Measurements from ENCODE around the gene OXCT1. TPM values are rescaled to one million over a fixed set of nuclear protein-coding genes. Genes with fewer than 3 reads are reported as not detected.

Gene OXCT1
- total and polyA plus RNA-seq, 2 of the 4 experiments (the other 2 are of a cell fraction), result 14.2 to 16.3 TPM

DNA sequence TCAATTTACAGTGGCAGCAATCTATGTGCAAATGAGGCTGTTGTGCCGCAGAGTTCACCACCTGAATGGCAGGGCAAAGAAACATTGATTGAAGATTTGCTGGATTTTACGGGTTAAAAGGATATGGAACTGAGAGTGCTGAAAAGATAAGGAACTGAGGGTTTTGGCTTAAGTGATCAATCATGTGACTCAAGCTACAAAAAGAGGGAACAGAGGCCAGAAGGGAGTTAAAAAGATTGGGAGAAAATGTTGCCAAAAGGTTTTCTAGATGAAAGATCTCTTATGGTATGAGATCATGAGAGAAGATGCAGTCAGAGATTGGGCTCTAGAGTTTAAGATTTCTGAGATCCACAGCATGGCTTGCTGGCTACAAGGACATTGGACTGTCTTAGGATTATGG, 26.0 kb upstream of the OXCT1 start:
- ChIA-PET POLR2A (ENCODE audit: unreplicated experiment) (no interaction called here), CTCF (no interaction called here)
- H2BK15ac ChIP-seq (ENCODE audit: low read depth, low read length), result no peak overlapping the region
- DNase-seq, result no peak
- no peak overlapping the region for H2BK20ac ChIP-seq (ENCODE audit: low read depth, low read length)
- 13% methylated on average over 2 of the region's 2 CpGs; no CpG with 5 or more reads in 1 of the 2 experiments for WGBS, 2 experiments (ENCODE audit: extremely low coverage in 2 of 2, insufficient read length in 1 of 2)
- H3K27ac ChIP-seq (ENCODE audit: insufficient read depth, low read length), result no peak overlapping the region
- no peak overlapping the region for H3K56ac ChIP-seq (ENCODE audit: extremely low read depth, insufficient read depth, low read length)
- in situ Hi-C loops (cut with MboI; ENCODE audit: low sequenced_read_pairs) (no loop called here), dilution Hi-C loops (cut with HindIII; ENCODE audit: low sequenced_read_pairs, unreplicated experiment) (no loop called here), intact Hi-C loops (cut with micrococcal nuclease) (no loop called here)
- no peak overlapping the region for H2BK5ac ChIP-seq (ENCODE audit: low read depth, low read length, poor library complexity, severe bottlenecking)
- no peak overlapping the region for H4K91ac ChIP-seq (ENCODE audit: insufficient read depth, low read depth, low read length)
- no peak overlapping the region for H2AFZ ChIP-seq (replicated peaks; ENCODE audit: low read length, poor library complexity)
- no peak overlapping the region for H3K14ac ChIP-seq (replicated peaks; ENCODE audit: low read depth, low read length)
- no peaks in the 10 kb centered on the region for H3K4me1 ChIP-seq (ENCODE audit: control insufficient read depth, insufficient read depth, low read length)
- H3K36me3 ChIP-seq (ENCODE audit: control insufficient read depth, insufficient read depth, low read length), result no peaks in the 10 kb centered on the region
- no peak overlapping the region for H3K4ac ChIP-seq (ENCODE audit: low read depth, low read length)
- no peak overlapping the region for H4K8ac ChIP-seq (ENCODE audit: low read depth in 2 of 2, low read length in 2 of 2)
- no TSS peak for BruUV-seq (replicated peaks)
- ATAC-seq (ENCODE audit: low read depth), result no peak
- no peak overlapping the region for H3K4me2 ChIP-seq (ENCODE audit: low read depth, low read length)
- H4K5ac ChIP-seq (ENCODE audit: low read depth, low read length), result no peak overlapping the region
- H3K9ac ChIP-seq (ENCODE audit: low read depth, low read length), result no peak overlapping the region
- H4K20me1 ChIP-seq (ENCODE audit: insufficient read depth, low read length), result no peaks in the 10 kb centered on the region
- no peaks in the 10 kb centered on the region for H3K9me3 ChIP-seq (ENCODE audit: control insufficient read depth, insufficient read depth, low read length)
- H2AK5ac ChIP-seq (ENCODE audit: low read depth, low read length), result no peak overlapping the region
- no peaks in the 10 kb centered on the region for H3K79me1 ChIP-seq (ENCODE audit: low read depth in 1 of 2, low read length in 2 of 2)
- H3K27me3 ChIP-seq (ENCODE audit: control insufficient read depth, insufficient read depth, low read length), result peaks cover 8% of the 10 kb centered on the region
- no peak overlapping the region for H3K18ac ChIP-seq (ENCODE audit: low read depth, low read length)
- H2AK9ac ChIP-seq (replicated peaks; ENCODE audit: low read depth, low read length, poor library complexity), result no peak overlapping the region
- H3K4me3 ChIP-seq (ENCODE audit: insufficient read depth, low read depth, low read length), result no peak overlapping the region
- TF ChIP-seq CEBPB (IDR thresholded peaks at IDR 0.05; ENCODE audit: low read depth, low read length) (no peak), RCOR1 (IDR thresholded peaks at IDR 0.05; ENCODE audit: insufficient replicate concordance, low read length) (no peak), MAFK (IDR thresholded peaks at IDR 0.05; ENCODE audit: low read depth, low read length) (no peak), POLR2A (IDR thresholded peaks at IDR 0.05; ENCODE audit: low read depth, low read length) (no peak), SMC3 (IDR thresholded peaks at IDR 0.05; ENCODE audit: low read depth, low read length) (no peak), MXI1 (IDR thresholded peaks at IDR 0.05; ENCODE audit: borderline replicate concordance, low read depth, low read length) (no peak), MAZ (IDR thresholded peaks at IDR 0.05; ENCODE audit: borderline replicate concordance, low read depth, low read length) (no peak), RAD21 (IDR thresholded peaks at IDR 0.05; ENCODE audit: low read length) (no peak), NFE2L2 (IDR thresholded peaks at IDR 0.05; ENCODE audit: low read depth, low read length) (no peak), RFX5 (IDR thresholded peaks at IDR 0.05; ENCODE audit: low read depth, low read length) (no peak), CHD1 (IDR thresholded peaks at IDR 0.05; ENCODE audit: low read depth, low read length) (no peak), BHLHE40 (IDR thresholded peaks at IDR 0.05; ENCODE audit: low read depth, low read length) (no peak), FOS (IDR thresholded peaks at IDR 0.05; ENCODE audit: low read depth, low read length) (no peak)
- TF ChIP-seq, protein P1, sequence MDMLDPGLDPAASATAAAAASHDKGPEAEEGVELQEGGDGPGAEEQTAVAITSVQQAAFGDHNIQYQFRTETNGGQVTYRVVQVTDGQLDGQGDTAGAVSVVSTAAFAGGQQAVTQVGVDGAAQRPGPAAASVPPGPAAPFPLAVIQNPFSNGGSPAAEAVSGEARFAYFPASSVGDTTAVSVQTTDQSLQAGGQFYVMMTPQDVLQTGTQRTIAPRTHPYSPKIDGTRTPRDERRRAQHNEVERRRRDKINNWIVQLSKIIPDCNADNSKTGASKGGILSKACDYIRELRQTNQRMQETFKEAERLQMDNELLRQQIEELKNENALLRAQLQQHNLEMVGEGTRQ (IDR thresholded peaks at IDR 0.05; ENCODE audit: low read depth, low read length), result no peak
- TF ChIP-seq, protein P2, sequence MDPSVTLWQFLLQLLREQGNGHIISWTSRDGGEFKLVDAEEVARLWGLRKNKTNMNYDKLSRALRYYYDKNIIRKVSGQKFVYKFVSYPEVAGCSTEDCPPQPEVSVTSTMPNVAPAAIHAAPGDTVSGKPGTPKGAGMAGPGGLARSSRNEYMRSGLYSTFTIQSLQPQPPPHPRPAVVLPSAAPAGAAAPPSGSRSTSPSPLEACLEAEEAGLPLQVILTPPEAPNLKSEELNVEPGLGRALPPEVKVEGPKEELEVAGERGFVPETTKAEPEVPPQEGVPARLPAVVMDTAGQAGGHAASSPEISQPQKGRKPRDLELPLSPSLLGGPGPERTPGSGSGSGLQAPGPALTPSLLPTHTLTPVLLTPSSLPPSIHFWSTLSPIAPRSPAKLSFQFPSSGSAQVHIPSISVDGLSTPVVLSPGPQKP (IDR thresholded peaks at IDR 0.05; ENCODE audit: borderline replicate concordance, low read depth, low read length), result no peak
- TF ChIP-seq, protein P3, sequence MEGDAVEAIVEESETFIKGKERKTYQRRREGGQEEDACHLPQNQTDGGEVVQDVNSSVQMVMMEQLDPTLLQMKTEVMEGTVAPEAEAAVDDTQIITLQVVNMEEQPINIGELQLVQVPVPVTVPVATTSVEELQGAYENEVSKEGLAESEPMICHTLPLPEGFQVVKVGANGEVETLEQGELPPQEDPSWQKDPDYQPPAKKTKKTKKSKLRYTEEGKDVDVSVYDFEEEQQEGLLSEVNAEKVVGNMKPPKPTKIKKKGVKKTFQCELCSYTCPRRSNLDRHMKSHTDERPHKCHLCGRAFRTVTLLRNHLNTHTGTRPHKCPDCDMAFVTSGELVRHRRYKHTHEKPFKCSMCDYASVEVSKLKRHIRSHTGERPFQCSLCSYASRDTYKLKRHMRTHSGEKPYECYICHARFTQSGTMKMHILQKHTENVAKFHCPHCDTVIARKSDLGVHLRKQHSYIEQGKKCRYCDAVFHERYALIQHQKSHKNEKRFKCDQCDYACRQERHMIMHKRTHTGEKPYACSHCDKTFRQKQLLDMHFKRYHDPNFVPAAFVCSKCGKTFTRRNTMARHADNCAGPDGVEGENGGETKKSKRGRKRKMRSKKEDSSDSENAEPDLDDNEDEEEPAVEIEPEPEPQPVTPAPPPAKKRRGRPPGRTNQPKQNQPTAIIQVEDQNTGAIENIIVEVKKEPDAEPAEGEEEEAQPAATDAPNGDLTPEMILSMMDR (conservative IDR thresholded peaks at IDR 0.05; ENCODE audit: low read depth, low read length), result no peak
- H2BK120ac ChIP-seq (ENCODE audit: low read depth, low read length), result no peak overlapping the region
- no peak overlapping the region for H3K23ac ChIP-seq (ENCODE audit: low read depth, low read length)
- no peaks in the 10 kb centered on the region for H3K9me1 ChIP-seq (ENCODE audit: insufficient read depth, low read length)
